Measurements from ENCODE around the gene APRT.

APRT gene

DNA sequence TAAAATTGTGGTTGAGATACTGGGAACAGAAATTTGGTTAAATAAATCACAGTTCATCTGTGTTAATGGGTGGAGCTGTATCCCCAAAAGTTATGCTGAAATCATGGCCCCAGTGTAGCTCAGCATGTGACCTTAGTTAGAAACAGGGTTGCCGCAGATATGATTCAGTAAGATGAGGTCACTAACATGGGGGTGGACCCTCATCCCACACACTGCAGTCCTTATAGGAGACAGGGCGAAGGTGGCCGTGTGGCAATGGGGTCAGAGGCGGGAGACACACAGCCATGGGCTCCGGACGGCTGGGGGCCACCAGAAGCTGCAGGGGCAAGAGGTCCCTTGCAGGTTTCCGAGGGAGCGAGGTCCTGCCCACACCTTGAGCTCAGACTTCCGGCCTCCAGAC lies 34.4 kb upstream of the APRT start:
- TF ChIP-seq YY1 (IDR thresholded peaks at IDR 0.05; ENCODE audit: low read depth) (no peak), CEBPB (IDR thresholded peaks at IDR 0.05) (no peak), TAF1 (IDR thresholded peaks at IDR 0.05; ENCODE audit: low read depth) (no peak), TCF12 (IDR thresholded peaks at IDR 0.05; ENCODE audit: low read depth) (no peak), CREB1 (IDR thresholded peaks at IDR 0.05; ENCODE audit: low read depth) (no peak), ZBTB7A (IDR thresholded peaks at IDR 0.05; ENCODE audit: low read depth) (no peak), RAD21 (IDR thresholded peaks at IDR 0.05; ENCODE audit: low read depth) (no peak), EGR1 (IDR thresholded peaks at IDR 0.05) (no peak), NFIC (IDR thresholded peaks at IDR 0.05) (no peak), EP300 (IDR thresholded peaks at IDR 0.05; ENCODE audit: borderline replicate concordance) (no peak), FOXM1 (IDR thresholded peaks at IDR 0.05; ENCODE audit: borderline replicate concordance, low read depth) (no peak), TEAD4 (IDR thresholded peaks at IDR 0.05) (no peak)
- TF ChIP-seq, protein P1, sequence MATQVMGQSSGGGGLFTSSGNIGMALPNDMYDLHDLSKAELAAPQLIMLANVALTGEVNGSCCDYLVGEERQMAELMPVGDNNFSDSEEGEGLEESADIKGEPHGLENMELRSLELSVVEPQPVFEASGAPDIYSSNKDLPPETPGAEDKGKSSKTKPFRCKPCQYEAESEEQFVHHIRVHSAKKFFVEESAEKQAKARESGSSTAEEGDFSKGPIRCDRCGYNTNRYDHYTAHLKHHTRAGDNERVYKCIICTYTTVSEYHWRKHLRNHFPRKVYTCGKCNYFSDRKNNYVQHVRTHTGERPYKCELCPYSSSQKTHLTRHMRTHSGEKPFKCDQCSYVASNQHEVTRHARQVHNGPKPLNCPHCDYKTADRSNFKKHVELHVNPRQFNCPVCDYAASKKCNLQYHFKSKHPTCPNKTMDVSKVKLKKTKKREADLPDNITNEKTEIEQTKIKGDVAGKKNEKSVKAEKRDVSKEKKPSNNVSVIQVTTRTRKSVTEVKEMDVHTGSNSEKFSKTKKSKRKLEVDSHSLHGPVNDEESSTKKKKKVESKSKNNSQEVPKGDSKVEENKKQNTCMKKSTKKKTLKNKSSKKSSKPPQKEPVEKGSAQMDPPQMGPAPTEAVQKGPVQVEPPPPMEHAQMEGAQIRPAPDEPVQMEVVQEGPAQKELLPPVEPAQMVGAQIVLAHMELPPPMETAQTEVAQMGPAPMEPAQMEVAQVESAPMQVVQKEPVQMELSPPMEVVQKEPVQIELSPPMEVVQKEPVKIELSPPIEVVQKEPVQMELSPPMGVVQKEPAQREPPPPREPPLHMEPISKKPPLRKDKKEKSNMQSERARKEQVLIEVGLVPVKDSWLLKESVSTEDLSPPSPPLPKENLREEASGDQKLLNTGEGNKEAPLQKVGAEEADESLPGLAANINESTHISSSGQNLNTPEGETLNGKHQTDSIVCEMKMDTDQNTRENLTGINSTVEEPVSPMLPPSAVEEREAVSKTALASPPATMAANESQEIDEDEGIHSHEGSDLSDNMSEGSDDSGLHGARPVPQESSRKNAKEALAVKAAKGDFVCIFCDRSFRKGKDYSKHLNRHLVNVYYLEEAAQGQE (IDR thresholded peaks at IDR 0.05; ENCODE audit: low read depth): no peak
- TF ChIP-seq, protein P2, sequence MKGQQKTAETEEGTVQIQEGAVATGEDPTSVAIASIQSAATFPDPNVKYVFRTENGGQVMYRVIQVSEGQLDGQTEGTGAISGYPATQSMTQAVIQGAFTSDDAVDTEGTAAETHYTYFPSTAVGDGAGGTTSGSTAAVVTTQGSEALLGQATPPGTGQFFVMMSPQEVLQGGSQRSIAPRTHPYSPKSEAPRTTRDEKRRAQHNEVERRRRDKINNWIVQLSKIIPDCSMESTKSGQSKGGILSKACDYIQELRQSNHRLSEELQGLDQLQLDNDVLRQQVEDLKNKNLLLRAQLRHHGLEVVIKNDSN (IDR thresholded peaks at IDR 0.05): no peak
- TF ChIP-seq, protein P3, sequence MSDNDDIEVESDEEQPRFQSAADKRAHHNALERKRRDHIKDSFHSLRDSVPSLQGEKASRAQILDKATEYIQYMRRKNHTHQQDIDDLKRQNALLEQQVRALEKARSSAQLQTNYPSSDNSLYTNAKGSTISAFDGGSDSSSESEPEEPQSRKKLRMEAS (IDR thresholded peaks at IDR 0.05): no peak

DNA sequence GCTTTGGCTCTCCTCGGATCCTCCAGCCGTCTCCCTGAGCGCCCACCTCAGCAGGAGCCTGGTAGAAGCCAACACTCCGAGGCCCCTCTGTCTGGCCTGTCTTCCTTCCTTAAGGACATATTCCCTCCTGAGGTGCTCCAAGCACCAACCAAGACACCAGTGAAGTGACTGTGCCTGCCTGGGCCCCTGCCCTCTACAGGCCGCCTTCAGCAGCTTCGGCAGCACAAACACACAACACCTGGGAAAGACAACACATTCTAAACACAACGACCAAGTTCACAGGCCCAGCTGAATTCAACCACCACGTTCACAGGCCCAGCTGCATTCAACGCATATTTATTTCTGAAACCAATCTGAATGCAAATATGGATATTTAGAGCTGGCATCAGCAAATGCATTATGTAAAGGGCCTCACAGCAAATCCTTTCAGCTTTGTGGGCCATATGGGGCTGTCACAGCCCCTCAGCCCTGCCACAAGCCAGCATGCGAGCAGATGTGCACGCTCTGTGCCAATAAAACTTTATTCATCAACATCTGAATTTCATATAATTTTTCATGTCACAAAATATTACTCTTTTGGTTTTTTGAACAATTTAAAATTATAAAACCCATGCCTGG lies 32.8 kb upstream of the APRT start:
- TF ChIP-seq CEBPB (IDR thresholded peaks at IDR 0.05) (no peak), EP300 (IDR thresholded peaks at IDR 0.05; ENCODE audit: borderline replicate concordance) (no peak), FOXM1 (IDR thresholded peaks at IDR 0.05; ENCODE audit: borderline replicate concordance, low read depth) (no peak), YY1 (IDR thresholded peaks at IDR 0.05; ENCODE audit: low read depth) (no peak), ZBTB7A (IDR thresholded peaks at IDR 0.05; ENCODE audit: low read depth) (no peak), TEAD4 (IDR thresholded peaks at IDR 0.05) (no peak), TAF1 (IDR thresholded peaks at IDR 0.05; ENCODE audit: low read depth) (no peak), NFIC (IDR thresholded peaks at IDR 0.05) (no peak), RAD21 (IDR thresholded peaks at IDR 0.05; ENCODE audit: low read depth) (no peak), CREB1 (IDR thresholded peaks at IDR 0.05; ENCODE audit: low read depth) (no peak), TCF12 (IDR thresholded peaks at IDR 0.05; ENCODE audit: low read depth) (no peak), EGR1 (IDR thresholded peaks at IDR 0.05) (no peak)
- TF ChIP-seq, protein P1 (IDR thresholded peaks at IDR 0.05; ENCODE audit: low read depth): no peak
- TF ChIP-seq, protein P2 (IDR thresholded peaks at IDR 0.05): no peak
- TF ChIP-seq, protein P3 (IDR thresholded peaks at IDR 0.05): no peak

DNA sequence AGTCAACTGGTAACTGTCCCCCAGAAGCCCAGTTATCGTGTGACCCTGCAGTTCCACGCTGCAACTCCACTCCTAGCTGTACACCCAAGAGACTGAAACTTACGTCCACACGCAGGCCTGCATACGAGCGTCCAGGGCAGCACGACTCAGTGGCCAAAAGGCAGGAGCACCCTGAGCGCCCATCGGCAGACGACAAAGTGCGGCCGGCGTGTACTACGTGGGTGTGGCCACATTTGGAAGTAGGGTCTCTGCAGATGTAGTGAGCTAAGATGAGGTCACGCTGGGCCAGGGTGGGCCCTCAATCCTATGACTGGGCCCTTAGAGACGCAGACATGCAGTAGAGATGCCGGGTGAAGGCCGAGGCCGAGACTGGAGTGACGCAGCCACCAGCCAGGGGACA lies 31.5 kb upstream of the APRT start:
- TF ChIP-seq EGR1 (IDR thresholded peaks at IDR 0.05) (no peak), TCF12 (IDR thresholded peaks at IDR 0.05; ENCODE audit: low read depth) (no peak), CREB1 (IDR thresholded peaks at IDR 0.05; ENCODE audit: low read depth) (no peak), TAF1 (IDR thresholded peaks at IDR 0.05; ENCODE audit: low read depth) (no peak), RAD21 (IDR thresholded peaks at IDR 0.05; ENCODE audit: low read depth) (no peak), FOXM1 (IDR thresholded peaks at IDR 0.05; ENCODE audit: borderline replicate concordance, low read depth) (no peak), EP300 (IDR thresholded peaks at IDR 0.05; ENCODE audit: borderline replicate concordance) (no peak), CEBPB (IDR thresholded peaks at IDR 0.05) (no peak), TEAD4 (IDR thresholded peaks at IDR 0.05) (no peak), ZBTB7A (IDR thresholded peaks at IDR 0.05; ENCODE audit: low read depth) (no peak), YY1 (IDR thresholded peaks at IDR 0.05; ENCODE audit: low read depth) (no peak), NFIC (IDR thresholded peaks at IDR 0.05) (no peak)
- TF ChIP-seq, protein P3 (IDR thresholded peaks at IDR 0.05): no peak
- TF ChIP-seq, protein P2 (IDR thresholded peaks at IDR 0.05): no peak
- TF ChIP-seq, protein P1 (IDR thresholded peaks at IDR 0.05; ENCODE audit: low read depth): no peak

Data from Ishikawa (cell line).